Activated T-helper 9 cell treated with anti-CD3 and anti-CD28 coated beads, Interleukin-2, amount 50 U/mL, for 16 hours (primary cell): ENCODE measurements around the gene VPS35.
A peak's percentile ranks its signal among the peaks of the same experiment; 100 is the strongest.
"Not testable (repeated sequence)": the region's sequence is repeated elsewhere in the genome, so short reads cannot be mapped to it uniquely, and the experiment has no call there.

Source experiments
- DNase-seq: peaks from one replicate; pipeline ENCODE4 v3.0.0-alpha.2; 2020; ENCODE audit warnings: low read depth

Gene VPS35

DNA sequence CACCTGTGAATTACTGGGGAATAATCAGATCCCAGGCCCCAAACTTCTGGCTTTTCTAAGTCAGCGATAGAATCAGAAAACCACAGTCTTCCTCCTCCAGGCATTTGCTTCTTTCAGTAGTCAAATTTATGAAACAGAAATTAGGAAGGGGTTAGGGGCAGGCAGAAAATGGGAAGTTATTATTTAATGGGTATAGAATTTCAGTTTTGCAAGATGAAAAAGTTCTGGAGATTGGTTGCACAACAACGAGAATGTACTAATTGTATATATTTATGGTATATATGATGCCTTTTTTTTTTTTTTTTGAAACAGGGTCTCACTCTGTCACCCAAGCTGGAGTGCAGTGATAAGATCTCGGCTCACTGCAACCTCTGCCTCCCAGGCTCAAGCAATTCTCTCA is 23.9 kb upstream of the VPS35 start:
- DNase-seq: no peak

DNA sequence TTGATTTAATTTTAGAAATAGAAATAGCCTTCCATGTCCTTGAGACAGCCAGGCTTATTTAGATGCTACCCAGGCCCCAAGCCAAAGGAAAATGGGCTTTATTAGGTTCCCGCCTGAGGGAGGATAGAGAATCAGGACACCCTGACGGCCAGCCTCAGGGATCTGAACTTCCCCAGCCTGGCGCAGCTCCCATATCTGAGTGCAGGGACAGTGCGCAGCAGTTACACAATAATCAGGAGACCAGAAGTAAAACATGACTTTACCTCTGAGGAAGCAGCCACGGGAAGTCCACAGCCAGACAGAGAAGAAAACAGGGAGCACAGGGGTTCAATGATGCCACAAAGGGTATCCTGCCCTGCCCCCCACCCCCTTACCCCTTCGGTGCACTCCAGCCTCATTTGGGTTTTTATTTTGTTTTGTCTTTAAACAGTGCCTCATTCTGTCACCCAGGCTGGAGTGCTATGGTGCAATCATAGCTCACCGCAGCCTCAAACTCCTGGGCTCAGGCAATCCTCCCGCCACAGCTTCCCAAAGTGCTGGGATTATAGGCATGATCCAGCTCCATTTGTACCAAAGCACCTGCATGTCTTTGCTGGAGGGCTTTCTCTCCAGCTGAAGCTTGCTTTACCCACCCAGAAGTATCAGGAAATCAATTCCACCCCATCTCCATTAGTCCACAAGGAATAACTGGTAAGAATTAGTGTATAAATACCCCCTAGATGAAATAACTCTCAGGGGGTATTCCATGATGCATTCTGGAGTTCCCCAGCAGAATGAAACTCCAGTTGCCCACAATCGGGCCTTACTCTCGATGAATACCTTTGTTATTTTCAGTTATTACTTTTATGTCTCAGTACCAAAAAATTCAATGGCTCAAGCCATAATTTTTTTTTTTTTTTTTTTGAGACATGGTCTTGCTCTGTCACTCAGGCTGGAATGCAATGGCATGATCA is 22.4 kb upstream of the VPS35 start:
- DNase-seq: no peak

DNA sequence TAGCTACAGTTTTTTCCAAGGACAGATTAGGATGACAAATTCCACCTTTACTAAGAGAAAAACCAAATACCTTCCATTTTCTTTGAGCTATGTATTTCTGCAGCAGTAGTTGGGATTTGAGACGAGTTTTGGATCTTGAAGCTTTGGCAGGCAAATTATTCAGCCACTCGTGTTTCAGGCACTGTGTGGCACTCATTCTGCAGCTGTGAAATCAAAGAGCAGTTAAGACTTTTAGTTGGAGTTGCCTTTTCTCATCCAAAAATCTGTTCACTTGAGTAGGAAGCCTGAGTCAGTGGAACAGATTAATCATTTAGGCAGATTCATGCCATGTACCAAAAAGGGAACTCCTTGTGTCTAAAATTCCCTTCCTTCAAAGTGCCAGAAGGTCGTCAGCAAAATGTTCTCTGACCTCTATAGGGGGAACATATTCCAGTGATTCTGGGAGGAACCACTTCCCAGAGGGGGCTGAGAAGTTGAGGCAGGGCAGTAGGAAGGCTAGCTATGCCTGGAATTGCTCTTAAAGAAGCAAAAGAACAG is 20.6 kb upstream of the VPS35 start:
- DNase-seq: no peak

DNA sequence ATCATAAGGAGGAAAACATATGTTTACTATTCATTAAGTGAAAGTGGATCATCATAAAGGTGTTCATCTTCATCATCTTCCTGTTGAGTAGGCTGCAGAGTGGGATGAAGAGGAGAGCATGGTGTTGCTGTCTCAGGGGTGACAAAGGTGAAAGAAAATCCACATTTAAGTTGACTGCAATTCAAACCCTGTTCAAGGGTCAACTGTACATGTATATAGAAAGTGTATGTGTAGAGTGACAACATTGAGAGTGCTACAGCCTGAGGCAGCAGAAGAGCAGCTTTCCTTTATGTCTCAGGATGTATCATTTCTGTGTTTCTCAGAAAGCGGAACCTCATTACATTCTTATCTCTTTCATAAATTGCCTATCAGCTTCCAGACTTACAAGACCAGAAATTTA is 17.7 kb upstream of the VPS35 start:
- DNase-seq: no peak

DNA sequence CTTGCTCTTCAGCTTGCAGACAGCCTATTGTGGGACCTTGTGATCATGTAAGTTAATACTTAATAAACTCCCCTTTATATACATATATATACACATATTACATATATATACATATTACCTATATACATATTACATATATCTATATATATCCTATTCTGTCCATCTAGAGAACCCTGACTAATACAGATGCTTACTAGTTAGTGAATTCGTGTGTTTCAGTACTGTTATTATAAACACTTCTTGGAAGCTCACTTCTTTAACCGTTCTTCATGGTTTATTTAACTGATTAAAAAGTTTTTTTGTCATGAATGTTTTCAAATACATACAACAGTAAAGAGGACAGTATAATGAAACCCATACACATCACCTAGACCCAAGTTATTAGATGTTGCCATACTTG is 13.1 kb upstream of the VPS35 start:
- no peak for DNase-seq

DNA sequence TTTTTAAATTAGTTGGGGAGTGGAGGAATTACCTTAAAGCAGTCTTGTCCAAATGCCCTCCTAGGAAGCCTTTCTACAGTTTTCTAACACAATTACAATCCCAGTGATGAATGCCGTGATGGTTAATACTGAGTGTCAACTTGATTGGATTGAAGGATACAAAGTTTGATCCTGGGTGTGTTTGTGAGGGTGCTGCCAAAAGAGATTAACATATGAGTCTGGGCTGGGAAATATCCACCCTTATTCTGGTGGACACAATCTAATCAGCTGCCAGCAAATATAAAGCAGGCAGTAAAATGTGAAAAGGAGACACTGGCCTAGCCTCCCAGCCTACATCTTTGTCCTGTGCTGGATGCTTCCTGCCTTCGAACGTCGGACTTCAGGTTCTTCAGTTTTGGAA is 12.6 kb upstream of the VPS35 start:
- no peak for DNase-seq

DNA sequence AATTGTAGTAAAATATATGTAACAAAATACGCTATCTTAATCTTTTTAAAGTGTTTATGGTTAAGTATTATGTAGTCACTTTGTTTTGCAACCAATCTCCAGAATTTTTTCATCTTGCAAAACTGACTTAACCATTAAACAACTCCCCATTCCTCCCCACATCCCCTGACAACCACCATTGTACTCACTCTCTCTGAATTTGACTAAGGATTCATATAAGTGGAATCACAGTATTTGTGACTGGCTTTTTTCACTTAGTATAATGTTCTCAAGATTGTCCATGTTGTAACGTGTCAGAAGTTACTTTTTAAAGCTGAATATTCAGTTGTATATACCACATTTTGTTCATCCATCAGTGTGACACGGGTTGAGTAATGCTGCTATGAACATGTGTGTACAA is 11.1 kb upstream of the VPS35 start:
- DNase-seq: no peak

DNA sequence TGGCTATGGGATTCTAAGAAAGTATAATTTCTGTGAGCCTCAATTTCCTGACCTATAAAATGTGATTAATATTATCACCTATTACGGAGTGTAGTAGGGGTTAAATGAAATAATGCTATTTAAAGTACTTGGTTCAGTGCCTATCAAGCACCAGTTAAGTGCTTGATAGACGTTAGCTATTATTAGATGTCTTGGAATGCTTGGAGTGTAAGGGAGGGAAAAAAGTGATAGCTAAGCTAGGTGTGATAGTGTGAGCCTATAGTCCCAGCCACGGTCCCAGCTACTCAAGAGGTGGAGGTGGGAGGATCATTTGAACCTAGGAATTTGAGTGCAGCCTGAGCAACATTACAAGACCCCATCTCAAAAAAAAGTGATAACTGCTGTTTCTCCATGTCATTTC is 8.0 kb upstream of the VPS35 start:
- no peak for DNase-seq

DNA sequence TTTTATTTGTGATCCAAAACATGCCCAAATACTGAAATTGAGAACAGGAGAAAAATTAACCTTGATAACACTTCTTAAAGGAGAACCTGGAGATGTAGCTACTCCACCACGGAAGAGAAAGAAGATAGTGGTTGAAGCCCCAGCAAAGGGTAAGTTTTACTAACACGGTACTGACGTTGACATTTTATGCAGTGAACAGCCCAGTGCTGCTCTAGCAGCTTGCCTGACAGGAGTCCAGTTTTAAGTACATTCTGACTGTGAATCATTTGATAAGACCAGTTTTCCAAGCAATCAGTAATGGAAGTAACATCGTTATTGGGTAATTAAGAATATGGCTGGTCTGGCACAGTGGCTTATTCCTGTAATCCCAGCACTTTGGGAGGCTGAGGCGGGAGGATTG is 7.0 kb upstream of the VPS35 start:
- no peak for DNase-seq

DNA sequence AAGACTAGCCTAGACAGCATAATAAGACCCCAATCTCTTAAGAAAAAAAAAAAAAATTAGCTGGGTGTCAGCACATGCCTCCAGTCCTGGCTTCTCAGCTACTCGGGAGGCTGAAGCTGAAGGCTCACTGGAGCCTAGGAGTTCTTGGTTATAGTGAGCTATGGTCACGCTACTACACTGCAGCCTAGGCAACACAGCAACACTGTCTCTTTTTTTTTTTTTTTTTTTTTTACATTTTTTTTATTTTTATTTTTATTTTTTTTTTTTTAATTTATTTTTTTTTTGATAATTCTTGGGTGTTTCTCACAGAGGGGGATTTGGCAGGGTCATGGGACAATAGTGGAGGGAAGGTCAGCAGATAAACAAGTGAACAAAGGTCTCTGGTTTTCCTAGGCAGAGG is 4.6 kb upstream of the VPS35 start:
- no peak for DNase-seq

DNA sequence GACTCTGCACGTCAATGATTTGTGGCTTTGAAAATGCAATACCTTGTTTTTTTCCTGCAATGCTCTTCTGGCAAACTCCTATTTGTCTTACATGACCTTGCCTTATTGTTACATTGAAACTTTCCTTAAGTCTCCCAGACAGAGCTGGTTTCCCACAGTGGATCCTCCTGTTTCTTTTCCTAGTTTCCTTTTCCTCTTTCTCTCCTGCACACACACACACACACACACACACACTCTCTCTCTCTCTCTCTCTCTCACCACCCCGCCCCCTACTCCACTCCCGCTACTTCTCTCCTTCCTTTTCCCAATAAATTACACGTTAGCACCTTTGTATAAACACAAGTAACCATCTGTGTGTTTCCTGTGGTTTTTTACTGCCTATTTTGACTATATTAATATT is 2.7 kb upstream of the VPS35 start:
- no peak for DNase-seq

DNA sequence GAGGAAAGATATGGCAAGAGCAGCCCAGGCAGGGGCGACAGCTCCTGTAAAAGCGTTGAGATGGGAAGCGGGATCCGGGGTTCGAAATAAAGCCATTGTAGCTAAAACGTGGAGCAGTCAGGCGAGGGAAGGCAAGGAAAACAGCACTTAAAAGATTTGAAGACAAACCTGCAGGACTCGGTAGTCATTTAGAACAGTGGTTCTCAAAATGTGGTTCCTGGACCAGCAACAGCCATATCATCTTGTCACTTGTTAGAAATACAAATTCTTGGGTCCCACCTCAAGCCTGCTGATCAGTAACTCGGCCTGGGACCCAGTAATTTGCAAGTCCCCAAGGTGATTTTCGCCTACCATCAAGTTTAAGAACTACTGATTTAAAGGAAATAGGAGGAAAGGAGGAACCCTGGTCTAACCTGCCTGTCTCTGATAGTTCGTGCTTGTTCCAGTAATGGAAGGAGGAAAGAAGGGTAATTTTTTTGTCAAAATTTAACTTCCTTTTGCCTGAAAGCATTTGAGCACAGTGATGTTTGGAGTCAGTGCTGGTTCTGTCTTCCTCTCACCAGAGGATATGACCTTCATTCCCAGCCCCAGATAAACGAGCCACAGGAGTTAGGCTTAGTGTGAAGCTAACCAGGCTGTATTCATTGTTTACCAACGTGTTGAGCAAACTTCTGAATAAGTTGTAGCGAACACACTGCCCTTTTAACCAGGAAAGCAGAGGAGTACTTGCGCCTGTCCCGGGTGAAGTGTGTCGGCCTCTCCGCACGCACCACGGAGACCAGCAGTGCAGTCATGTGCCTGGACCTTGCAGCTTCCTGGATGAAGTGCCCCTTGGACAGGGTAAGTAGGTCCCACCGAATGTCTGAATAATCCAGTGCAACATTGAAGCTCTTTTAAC is 1.6 kb upstream of the VPS35 start:
- DNase-seq: no peak

DNA sequence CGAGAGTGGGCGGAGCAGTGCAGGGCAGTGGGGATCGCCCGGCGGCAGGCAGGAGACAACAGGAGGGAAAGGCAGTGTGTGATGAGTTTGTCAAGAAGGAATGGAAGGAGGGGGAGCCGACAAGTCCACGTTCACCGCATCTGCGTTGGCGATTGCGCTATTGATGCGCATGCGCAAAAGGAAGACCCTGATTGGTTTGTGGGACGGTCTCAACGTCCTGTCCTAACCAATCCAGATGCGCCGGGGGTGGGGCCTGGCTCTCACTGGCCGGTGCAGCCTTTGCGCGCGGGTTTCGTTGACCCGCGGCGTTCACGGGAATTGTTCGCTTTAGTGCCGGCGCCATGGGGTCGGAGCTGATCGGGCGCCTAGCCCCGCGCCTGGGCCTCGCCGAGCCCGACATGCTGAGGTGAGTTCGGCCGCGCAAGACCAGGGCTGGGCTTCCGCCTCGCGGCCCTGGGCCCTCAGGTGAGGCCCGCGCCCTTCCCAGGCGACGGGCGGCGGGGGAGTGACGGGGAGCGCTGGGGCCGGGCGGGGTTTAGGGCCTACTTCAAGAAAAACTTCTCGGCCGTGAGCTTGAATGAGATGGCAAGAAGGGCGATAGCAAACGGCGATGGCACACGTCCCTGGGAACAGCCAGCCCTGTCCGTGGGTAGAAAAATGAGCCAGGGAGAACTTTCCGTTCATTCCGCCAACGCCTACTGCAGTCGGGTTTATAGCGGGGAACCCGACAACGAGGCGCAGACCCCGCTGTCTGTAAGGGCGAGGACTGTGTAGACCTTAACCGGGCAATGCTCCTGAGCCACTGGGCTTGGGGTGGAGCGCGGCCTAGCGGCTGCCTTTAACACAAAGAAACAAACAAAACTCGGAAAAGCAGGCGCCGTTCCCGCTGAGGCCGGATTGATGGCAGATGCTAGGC is 645 bp upstream of the VPS35 start, which contains the start of gene ORC6:
TSS of gene ORC6 (plus strand) at position 295 of the 916 bp plus-strand sequence. CDS start at position 342, 47 bp downstream.
- peak; percentile 96 for DNase-seq

DNA sequence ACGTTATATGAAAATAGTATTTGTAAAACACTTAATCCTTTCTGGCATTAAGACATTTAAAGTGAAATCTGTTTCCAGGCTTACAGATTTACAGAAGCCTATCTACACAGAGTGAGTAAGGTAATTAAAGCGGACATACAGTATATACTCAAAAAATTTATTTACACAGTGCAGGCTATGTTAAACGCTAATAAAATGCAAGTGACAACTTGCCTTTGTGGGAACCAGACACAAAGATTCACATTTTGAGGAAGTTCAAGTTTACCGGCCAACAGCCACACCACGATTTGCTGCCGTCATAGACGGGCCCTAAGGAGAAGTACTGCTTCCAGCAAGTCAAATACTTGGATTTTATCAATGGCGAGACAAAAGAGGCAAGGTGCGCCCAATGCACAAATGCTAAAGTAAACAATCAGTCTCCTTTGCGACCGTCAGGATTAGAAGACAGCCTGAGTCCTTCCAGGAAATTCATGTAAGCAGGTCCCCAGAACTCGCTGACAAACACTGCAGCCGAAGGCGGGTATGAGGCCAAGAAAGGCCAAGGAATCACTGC is 801 bp downstream of the VPS35 start:
- no peak for DNase-seq

DNA sequence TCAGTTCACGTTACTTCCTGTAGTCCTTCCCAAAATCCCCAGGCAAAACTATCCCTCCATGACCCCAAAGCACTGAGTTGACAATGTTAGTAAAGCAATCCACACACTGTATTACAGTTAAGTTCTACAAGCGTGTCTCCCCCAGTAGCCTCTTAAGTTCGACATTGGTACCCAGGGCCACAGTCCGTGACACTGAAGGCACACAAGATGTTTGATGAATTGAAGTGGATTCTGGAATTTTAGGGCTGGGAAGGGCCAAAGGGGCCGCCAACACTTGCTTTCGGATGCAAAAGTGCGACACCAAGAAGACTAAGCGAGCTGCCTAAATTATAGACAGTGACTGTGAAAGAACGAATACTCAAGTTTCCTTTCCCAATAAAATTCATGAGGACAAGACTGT is 1.5 kb downstream of the VPS35 start:
- DNase-seq: no peak

DNA sequence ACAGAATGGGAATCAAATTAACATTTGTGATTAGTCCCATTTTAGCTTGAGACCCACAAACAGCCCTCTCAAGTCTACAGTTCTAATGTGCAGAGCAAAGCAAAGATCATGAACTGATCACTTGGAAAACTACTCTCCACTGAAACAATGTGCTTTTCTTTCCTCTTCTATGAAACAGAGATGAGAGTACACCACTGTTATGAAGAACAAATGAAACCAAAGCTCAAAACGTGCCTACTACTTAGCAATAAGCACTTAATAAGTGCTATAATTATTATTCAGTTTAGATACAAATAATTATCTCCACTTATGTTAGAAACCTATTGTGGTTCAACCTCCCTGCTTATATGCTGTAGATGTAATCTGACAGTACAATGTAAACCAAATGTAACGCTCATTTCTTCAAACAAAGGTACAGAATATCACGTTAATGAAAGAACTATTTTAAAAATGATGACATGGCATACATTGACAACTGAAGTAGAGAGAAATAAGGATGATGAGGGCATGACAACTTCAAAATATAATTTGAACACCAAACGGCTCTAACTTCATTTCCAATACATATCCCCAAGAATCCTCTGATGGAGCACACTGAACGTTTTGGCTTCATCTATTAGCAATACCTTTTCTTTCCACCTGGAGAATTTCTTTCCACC is 2.0 kb downstream of the VPS35 start:
- no peak for DNase-seq

DNA sequence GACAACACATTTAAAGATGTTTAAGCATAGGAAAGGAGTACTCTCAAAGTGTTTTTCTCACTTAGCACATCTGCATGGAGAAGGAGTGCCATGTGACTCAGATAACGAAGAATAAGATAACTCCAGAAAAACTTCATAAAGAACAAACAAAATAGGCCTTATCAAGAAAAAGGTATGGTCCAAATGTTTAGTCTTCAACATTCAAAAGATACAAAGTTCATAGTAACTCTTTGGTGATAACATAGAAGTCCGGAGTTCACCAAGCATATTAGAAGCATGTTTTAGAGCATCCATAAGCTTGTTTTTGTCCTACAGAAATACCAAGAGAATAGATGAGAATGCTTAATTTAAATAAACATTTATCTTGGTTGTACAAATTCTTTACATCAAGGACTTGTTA is 7.1 kb downstream of the VPS35 start:
- DNase-seq: not testable (repeated sequence)

DNA sequence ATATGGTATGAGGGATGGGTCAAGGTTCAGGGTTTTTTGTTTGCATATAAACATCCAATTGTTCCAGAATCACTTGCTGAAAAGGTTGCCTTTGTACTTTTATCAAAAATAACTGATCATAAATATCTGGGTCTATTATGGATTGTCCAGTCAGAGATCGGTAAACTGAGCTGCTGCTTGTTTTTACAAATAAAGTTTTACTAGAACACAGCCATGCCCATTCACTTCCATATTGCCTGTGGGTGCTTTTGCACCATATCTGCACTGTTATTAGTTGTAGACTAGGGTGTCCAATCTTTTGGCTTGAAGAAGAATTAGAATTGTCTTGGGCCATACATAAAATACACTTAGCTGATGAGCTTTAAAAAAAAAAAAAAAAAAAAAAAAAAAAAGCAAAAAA is 11.0 kb downstream of the VPS35 start:
- DNase-seq: not testable (repeated sequence)

DNA sequence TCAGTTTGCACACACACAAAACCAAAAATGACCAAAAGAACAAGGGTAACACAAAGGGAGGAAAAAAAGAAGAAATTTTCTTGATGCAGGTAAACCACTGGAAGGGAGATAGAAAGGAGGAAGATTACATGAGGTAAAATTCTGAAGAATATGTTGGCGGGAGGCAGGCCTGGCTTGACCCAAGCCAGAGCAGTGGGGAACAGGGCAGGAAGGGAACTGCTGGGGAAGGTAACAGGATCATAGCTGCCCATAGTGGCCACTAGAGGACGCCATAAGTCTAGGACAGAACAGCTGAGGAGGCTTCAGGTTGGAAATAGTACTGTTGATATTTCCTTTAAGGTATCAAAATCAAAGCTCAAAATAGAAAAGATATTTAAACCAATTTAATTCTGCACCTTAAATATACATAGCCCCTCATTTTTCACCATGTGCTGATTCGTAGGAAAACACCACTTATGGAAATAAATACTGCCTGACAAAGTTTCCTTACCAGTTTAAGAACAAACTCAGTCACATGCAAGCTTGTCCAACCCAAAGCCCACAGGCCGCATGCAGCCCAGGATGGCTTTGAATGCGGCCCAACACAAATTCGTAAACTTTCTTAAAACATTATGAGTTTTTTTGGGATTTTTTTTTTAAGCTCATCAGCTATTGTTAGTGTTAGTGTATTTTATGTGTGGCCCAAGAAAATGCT is 15.5 kb downstream of the VPS35 start:
- peak; percentile 8 for DNase-seq

DNA sequence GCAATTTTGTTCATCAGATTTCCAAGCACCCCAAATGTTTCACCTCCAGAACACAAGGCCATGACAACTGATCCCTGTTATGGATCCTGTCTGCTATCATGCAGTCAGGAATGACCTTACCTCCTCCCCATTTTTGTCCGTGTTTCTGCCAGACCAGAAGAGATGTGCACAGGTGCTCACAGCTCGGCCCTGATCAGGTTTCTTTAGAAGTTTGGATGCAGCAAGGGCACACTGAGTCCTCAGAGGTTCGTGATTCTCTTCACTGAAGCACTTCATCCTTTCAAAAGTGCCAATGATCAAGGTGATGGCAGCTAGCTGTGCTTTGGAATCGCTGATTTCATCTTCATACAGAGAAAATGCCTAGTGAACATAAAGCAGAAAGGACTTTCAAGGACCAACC is 26.9 kb downstream of the VPS35 start:
- DNase-seq: no peak
